Liver (tissue), 9 donors: ENCODE results near the gene HECTD1. TPM values are rescaled to one million over a fixed set of nuclear protein-coding genes. Genes with fewer than 3 reads are reported as not detected.

Experiments used
- DNase-seq: peaks from one replicate; pipeline ENCODE4 v3.0.0-alpha.2; 2017; ENCODE audit warnings: low spot score
- H3K27ac ChIP-seq, 2 donors: one replicate each; pipeline ENCODE4 v1.7.0; 2013; ENCODE audit warnings: inconsistent platforms in 2 of 2, low read length in 2 of 2, control low read depth in 1 of 2, low read depth in 1 of 2, mild to moderate bottlenecking in 1 of 2
- H3K27me3 ChIP-seq, 4 donors: one replicate each; pipeline versions ENCODE4 v1.6.1 to v1.7.0; 2013; ENCODE audit warnings: low read length in 3 of 4, inconsistent platforms in 1 of 4, mild to moderate bottlenecking in 1 of 4, moderate library complexity in 1 of 4; ENCODE audit not compliant: control insufficient read depth in 4 of 4, insufficient read depth in 4 of 4
- H3K36me3 ChIP-seq, 4 donors: one replicate each; pipeline versions ENCODE4 v1.6.1 to v1.7.0; 2013; ENCODE audit warnings: low read length in 3 of 4, mild to moderate bottlenecking in 3 of 4, low read depth in 1 of 4, moderate library complexity in 1 of 4; ENCODE audit not compliant: control insufficient read depth in 4 of 4, insufficient read depth in 3 of 4
- H3K4me1 ChIP-seq, 4 donors: one replicate each; pipeline versions ENCODE4 v1.6.1 to v1.7.0; 2013; ENCODE audit warnings: low read length in 3 of 4, mild to moderate bottlenecking in 3 of 4, moderate library complexity in 1 of 4; ENCODE audit not compliant: control insufficient read depth in 4 of 4, insufficient read depth in 4 of 4
- H3K4me3 ChIP-seq, 3 donors: one replicate each; pipeline versions ENCODE4 v1.6.1 to v1.7.0; 2013; ENCODE audit warnings: low read length in 3 of 3, control low read depth in 1 of 3, low read depth in 1 of 3, mild to moderate bottlenecking in 1 of 3
- H3K9ac ChIP-seq, 2 donors: one replicate each; pipeline ENCODE4 v1.7.0; 2013; ENCODE audit warnings: low read length in 2 of 2, mild to moderate bottlenecking in 2 of 2, moderate library complexity in 2 of 2, control low read depth in 1 of 2, low read depth in 1 of 2
- H3K9me3 ChIP-seq, 4 donors: one replicate each; pipeline versions ENCODE4 v1.6.1 to v1.7.0; 2013; ENCODE audit warnings: low read length in 3 of 4; ENCODE audit not compliant: control insufficient read depth in 4 of 4
- ATF3 ChIP-seq: IDR thresholded peaks from 2 replicates; pipeline ENCODE4 v1.6.1; 2016; ENCODE audit warnings: antibody characterized with exemption
- CTCF ChIP-seq: fragments of 150-350 bp; IDR thresholded peaks from 2 replicates; pipeline ENCODE4 v1.5.1; 2017; ENCODE audit warnings: improper control_type of control experiment, low read depth, low read length; ENCODE audit not compliant: missing input control
- FOXA1 ChIP-seq: IDR thresholded peaks from 2 replicates; pipeline ENCODE4 v1.6.1; 2016; ENCODE audit warnings: antibody characterized with exemption
- FOXA2 ChIP-seq: IDR thresholded peaks from 2 replicates; pipeline ENCODE4 v1.6.1; 2016; ENCODE audit warnings: antibody characterized with exemption
- HNF4G ChIP-seq: IDR thresholded peaks from 2 replicates; pipeline ENCODE4 v1.6.1; 2016; ENCODE audit warnings: antibody characterized with exemption
- JUND ChIP-seq, 2 donors: IDR thresholded peaks; 2 replicates each; pipeline ENCODE4 v1.6.1; 2016; ENCODE audit warnings: antibody characterized with exemption in 2 of 2
- MAX ChIP-seq: IDR thresholded peaks from 2 replicates; pipeline ENCODE4 v1.6.1; 2016; ENCODE audit warnings: antibody characterized with exemption
- NR2F2 ChIP-seq: IDR thresholded peaks from 2 replicates; pipeline ENCODE4 v1.6.1; 2016; ENCODE audit warnings: antibody characterized with exemption
- RAD21 ChIP-seq, 2 donors: IDR thresholded peaks; 2 replicates each; pipeline ENCODE4 v1.6.1; 2016; ENCODE audit warnings: antibody characterized with exemption in 2 of 2, mild to moderate bottlenecking in 2 of 2
- REST ChIP-seq: IDR thresholded peaks from 2 replicates; pipeline ENCODE4 v1.6.1; 2016; ENCODE audit warnings: antibody characterized with exemption, mild to moderate bottlenecking
- RXRA ChIP-seq, 2 donors: IDR thresholded peaks; 2 replicates each; pipeline ENCODE4 v1.6.1; 2017 to 2018; ENCODE audit warnings: antibody characterized with exemption in 2 of 2, mild to moderate bottlenecking in 1 of 2
- SP1 ChIP-seq: IDR thresholded peaks from 2 replicates; pipeline ENCODE4 v1.6.1; 2018; ENCODE audit warnings: antibody characterized with exemption, mild to moderate bottlenecking
- TAF1 ChIP-seq: conservative IDR thresholded peaks from 2 replicates; pipeline ENCODE4 v1.6.1; 2016; ENCODE audit warnings: antibody characterized with exemption, mild to moderate bottlenecking
- ZBTB33 ChIP-seq: IDR thresholded peaks from 2 replicates; pipeline ENCODE4 v1.6.1; 2016; ENCODE audit warnings: antibody characterized with exemption
- WGBS: extraction: QIAGEN DNeasy Blood & Tissue Kit; methylation state at CpG from one replicate; pipeline ENCODE4 v1.1.7; 2013; 5-methylcytosine and 5-hydroxymethylcytosine counted together
- polyA plus RNA-seq, 2 donors: library from polyadenylated mRNA; stranded (reverse) in 1 of 2; unstranded in 1 of 2; fragments of 200-250 nt in 1 of 2; fragments of >200 nt in 1 of 2; fragmentation: Nextera tagmentation in 1 of 2; extraction: Ambion mirVana in 1 of 2; gene quantifications; one replicate each; pipeline versions ENCODE4 v1.2.1 to v1.2.3, GENCODE V29; 2013 to 2015
- total RNA-seq, 2 donors: library from RNA; depleted of rRNA; stranded (reverse); fragments of >200 nt; gene quantifications; one replicate each; pipeline ENCODE4 v1.2.3, GENCODE V29; 2014
- donor health status: healthy.
- donor health status: healthy.
- donor health status: healthy.
- donor health status: healthy.
- donor health status: healthy.

The HECTD1 gene
- total and polyA plus RNA-seq, 4 donors = 46.8 to 256 (median 118) TPM

- H3K27me3 ChIP-seq = no peaks in the 10 kb centered on the region
- WGBS = 94% methylated on average over 1 of the region's 1 CpG
- H3K36me3 ChIP-seq = peaks cover 5 to 18% (median 5%) of the 10 kb centered on the region in 4 donors
- no peaks in the 10 kb centered on the region for H3K9me3 ChIP-seq
- peak overlapping the region in 1 of 2 donors; percentile 12 for H3K27ac ChIP-seq
- DNase-seq = no peak
- peaks cover 2 to 33% (median 6%) of the 10 kb centered on the region in 4 donors for H3K4me1 ChIP-seq
- no peak overlapping the region for H3K4me3 ChIP-seq
- TF ChIP-seq HNF4G (no peak), JUND (IDR thresholded peaks at IDR 0.05) (no peak), ATF3 (no peak), TAF1 (no peak), RAD21 (IDR thresholded peaks at IDR 0.05) (no peak), CTCF (no peak), SP1 (no peak), RXRA (IDR thresholded peaks at IDR 0.05) (no peak)
- H3K9ac ChIP-seq = no peak overlapping the region
These were observed 6.9 kb downstream of the HECTD1 start for GRCh38 chr14:31200702-31200990.

- H3K4me3 ChIP-seq = no peak overlapping the region
- TF ChIP-seq REST (no peak), TAF1 (no peak), FOXA1 (no peak), ATF3 (no peak), MAX (no peak), HNF4G (no peak), JUND (IDR thresholded peaks at IDR 0.05) (no peak), ZBTB33 (no peak), NR2F2 (no peak), FOXA2 (no peak)
- no peak overlapping the region for H3K27ac ChIP-seq
- no peaks in the 10 kb centered on the region for H3K9me3 ChIP-seq
- peaks cover 4 to 32% (median 10%) of the 10 kb centered on the region in 4 donors for H3K4me1 ChIP-seq
- 98% methylated on average over 1 of the region's 1 CpG for WGBS
- no peaks in the 10 kb centered on the region for H3K27me3 ChIP-seq
- peaks cover 3 to 19% (median 4%) of the 10 kb centered on the region in 4 donors for H3K36me3 ChIP-seq
- no peak overlapping the region for H3K9ac ChIP-seq
- DNase-seq = no peak
These were observed 9.9 kb downstream of the HECTD1 start for GRCh38 chr14:31197671-31198070.
